Psoas muscle (tissue), 8 donors: ENCODE measurements around the gene CEP85L. TPM values are rescaled to one million over a fixed set of nuclear protein-coding genes. Genes with fewer than 3 reads are reported as not detected.

Experiments used
- ATAC-seq, 4 donors: fragments of 200-7000 bp; cut with Tn5 transposase; one replicate each; pipeline ENCODE4 v1.9.1; 2020; ENCODE audit warnings: moderate library complexity in 3 of 4, mild to moderate bottlenecking in 2 of 4
- DNase-seq, 2 donors: peaks; one replicate each; pipeline ENCODE4 v3.0.0-alpha.2; 2020
- H3K27ac ChIP-seq: fragments of 200-600 bp; one replicate; pipeline ENCODE4 v1.8.0; 2022
- H3K27me3 ChIP-seq, 3 donors: fragments of 200-600 bp in 1 of 3; one replicate each; pipeline versions ENCODE4 v1.6.1 to v1.8.0; 2013 to 2022; ENCODE audit warnings: low read length in 2 of 3, mild to moderate bottlenecking in 2 of 3, moderate library complexity in 1 of 3; ENCODE audit not compliant: insufficient read depth in 3 of 3
- H3K36me3 ChIP-seq, 2 donors: fragments of 200-600 bp in 1 of 2; one replicate each; pipeline versions ENCODE4 v1.6.1 to v1.8.0; 2013 to 2022; ENCODE audit warnings: low read depth in 1 of 2, mild to moderate bottlenecking in 1 of 2, moderate library complexity in 1 of 2; ENCODE audit not compliant: insufficient read depth in 1 of 2
- H3K4me1 ChIP-seq: fragments of 200-600 bp; one replicate; pipeline ENCODE4 v1.8.0; 2022
- H3K4me3 ChIP-seq: fragments of 200-600 bp; one replicate; pipeline ENCODE4 v1.8.0; 2022; ENCODE audit warnings: mild to moderate bottlenecking
- H3K9me3 ChIP-seq: fragments of 200-600 bp; one replicate; pipeline ENCODE4 v1.8.0; 2022
- WGBS, 3 donors: extraction: QIAGEN DNeasy Blood & Tissue Kit; methylation state at CpG; one replicate each; pipeline versions ENCODE4 v1.1.6 to v1.1.7; 2013; 5-methylcytosine and 5-hydroxymethylcytosine counted together
- intact Hi-C, 2 donors: fragments of 100-400 bp; cut with DNase I; formaldehyde crosslinking; loops; one replicate each; pipeline versions ENCODE4 v1.11.0 to v1.14.2; 2022
- polyA plus RNA-seq, 3 donors: library from polyadenylated mRNA; stranded (reverse); fragments of 200-250 nt; gene quantifications; one replicate each; pipeline ENCODE4 v1.2.3, GENCODE V29; 2013
- total RNA-seq, 4 donors: library from RNA; stranded (reverse); fragmentation: NEBNext Ultra II Directional in 2 of 4; extraction: Animal tissue kit (Norgen Biotek cat#: 25700) in 2 of 4; gene quantifications; one replicate each; pipeline versions ENCODE4 v1.2.1 to v1.2.4, GENCODE V29; 2021 to 2023
- TF ChIP-seq, protein P1 (sequence below): fragments of 200-600 bp; IDR thresholded peaks from one replicate; pipeline ENCODE4 v1.8.0; 2022; ENCODE audit warnings: antibody characterized with exemption
- donor health status: healthy with polysubstance abuse.
- donor health status: DM: no; HTN: no; CAD: no; lungs with moderate emphysema.
- donor health status: Bipolar disorder and iron deficiency.
- donor health status: healthy.
- donor health status: DM: yes; HTN: yes; CAD: no.
- donor health status: DM: no; HTN: no; CAD: no.
- donor health status: DM: no; HTN: no; CAD: no.
- donor health status: DM: yes; HTN: yes; CAD: no.

CEP85L gene
- total and polyA plus RNA-seq, 7 donors, result 2.3 to 25.1 (median 18.9) TPM

DNA sequence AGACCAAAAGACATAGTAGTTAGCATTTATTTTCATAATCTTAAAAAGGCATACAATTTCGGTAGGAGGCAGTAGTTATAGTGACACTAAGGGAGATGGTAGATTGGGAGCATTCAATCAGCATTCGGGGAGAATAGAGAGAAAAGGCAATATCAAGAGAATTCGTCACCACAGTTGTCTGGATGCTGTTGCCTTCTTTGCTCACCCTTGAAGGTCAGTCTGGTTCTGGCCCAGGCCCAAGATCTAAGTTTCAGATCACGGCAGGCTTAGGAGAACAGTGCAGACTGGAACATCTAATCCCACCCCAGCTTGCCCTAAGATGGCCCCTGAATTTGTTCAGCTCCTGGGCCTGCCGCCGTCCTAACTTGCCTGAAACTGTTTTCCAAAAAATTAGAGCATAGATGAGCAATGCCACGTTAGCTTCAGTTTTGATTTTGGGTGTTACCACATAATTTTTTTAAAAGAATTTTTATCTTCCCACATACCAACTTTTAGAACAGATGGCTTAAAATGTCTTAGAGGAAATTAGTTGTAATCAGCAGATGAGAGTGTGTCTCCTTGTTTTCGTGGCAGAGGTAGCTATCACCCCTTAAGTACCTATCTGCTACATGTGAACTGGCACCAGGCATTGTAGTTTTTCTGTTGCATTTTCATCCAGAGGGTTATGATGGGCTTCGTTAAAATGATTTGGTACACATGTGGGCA, 8.3 kb upstream of the CEP85L start:
- peak; percentile 69 to 96 (median 86) for ATAC-seq
- H3K27ac ChIP-seq, result peak overlapping the region; percentile 59

DNA sequence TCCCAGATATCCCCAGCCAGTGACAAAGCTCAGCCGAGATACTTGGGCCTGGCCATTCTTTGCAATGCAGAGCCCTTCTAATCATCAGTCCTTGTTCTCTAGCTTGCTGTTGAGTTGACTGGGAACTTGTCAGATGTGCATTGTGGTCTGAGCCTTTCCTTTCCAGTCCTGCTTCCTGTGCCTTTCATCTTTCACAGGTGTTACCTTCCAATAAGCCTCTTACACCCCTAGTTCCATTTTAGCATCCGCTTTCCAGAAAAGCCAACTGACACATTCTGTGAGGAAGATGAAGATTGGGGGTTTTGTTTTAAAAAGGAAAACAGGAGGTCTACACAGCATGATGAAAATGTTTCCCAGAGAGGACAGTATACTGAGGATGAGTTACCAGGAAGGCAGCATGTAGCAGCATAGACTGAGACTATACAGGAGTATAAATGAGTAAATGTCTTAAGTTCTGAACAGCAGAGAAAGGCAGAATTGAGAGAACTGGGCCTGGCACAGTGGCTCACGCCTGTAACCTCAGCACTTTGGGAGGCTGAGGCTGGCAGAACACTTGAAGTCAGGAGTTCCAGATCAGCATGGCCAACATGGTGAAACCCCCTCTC, 5.6 kb upstream of the CEP85L start:
- Histone ChIP-seq H3K36me3 (no peaks in the 10 kb centered on the region), H3K4me3 (no peak overlapping the region), H3K27me3 (no peaks in the 10 kb centered on the region), H3K4me1 (peaks cover 28% of the 10 kb centered on the region), H3K9me3 (no peaks in the 10 kb centered on the region), H3K27ac (peak overlapping the region; percentile 59)
- 90 to 95% (median 91%) methylated on average over 3 of the region's 3 CpGs for WGBS, 3 donors
- TF ChIP-seq, protein P1, sequence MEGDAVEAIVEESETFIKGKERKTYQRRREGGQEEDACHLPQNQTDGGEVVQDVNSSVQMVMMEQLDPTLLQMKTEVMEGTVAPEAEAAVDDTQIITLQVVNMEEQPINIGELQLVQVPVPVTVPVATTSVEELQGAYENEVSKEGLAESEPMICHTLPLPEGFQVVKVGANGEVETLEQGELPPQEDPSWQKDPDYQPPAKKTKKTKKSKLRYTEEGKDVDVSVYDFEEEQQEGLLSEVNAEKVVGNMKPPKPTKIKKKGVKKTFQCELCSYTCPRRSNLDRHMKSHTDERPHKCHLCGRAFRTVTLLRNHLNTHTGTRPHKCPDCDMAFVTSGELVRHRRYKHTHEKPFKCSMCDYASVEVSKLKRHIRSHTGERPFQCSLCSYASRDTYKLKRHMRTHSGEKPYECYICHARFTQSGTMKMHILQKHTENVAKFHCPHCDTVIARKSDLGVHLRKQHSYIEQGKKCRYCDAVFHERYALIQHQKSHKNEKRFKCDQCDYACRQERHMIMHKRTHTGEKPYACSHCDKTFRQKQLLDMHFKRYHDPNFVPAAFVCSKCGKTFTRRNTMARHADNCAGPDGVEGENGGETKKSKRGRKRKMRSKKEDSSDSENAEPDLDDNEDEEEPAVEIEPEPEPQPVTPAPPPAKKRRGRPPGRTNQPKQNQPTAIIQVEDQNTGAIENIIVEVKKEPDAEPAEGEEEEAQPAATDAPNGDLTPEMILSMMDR, result no peak
- ATAC-seq, result no peak
- intact Hi-C loops, result loop anchor here in 1 of 2 donors (10.0 kb wide), 1 partner anchor 118 kb away; no protein-coding TSS in a partner anchor
- DNase-seq, result no peak

More for the DNA sequence above, 8.3 kb upstream of the CEP85L start:
- no peaks in the 10 kb centered on the region for H3K9me3 ChIP-seq
- H3K36me3 ChIP-seq, result no peaks in the 10 kb centered on the region
- no peaks in the 10 kb centered on the region for H3K27me3 ChIP-seq
- peaks cover 28% of the 10 kb centered on the region for H3K4me1 ChIP-seq
- TF ChIP-seq, protein P1, result no peak
- WGBS, 3 donors, result 19 to 30% (median 19%) methylated on average over 9 of the region's 9 CpGs
- H3K4me3 ChIP-seq, result peak overlapping the region; percentile 26
- intact Hi-C loops, result loop anchor here in 1 of 2 donors (5.0 to 10.0 kb wide), 2 partner anchors 48 to 115 kb away; no protein-coding TSS in a partner anchor
- peak; percentile 39 to 83 for DNase-seq

DNA sequence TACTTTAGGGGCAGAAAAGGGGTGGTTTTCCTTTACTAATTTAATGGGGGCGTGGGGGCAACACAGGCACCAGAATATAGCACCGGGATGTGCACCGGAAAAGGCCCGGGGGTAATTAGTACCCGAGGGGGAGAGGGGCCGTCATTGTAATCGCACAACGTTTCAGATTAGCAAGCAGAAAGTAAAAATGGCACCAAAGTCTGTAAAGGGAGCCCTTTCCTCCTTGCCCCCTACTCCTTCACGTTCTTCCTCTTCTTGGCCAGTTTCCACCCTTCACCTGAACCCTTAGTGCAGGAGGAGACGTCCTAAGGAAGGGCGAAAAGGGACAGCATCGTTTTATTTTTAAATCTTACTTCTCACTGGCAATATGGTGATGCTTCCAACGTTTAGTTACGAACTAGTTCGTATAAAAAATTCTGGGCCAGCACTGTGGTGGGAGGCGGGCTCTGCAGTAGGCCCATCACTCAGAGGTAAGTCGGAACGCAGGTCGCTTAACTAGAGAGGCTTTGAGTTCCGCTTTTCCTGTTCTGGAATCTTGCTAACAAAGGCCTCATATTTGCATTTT, 742 bp upstream of the CEP85L start:
- Histone ChIP-seq H3K4me1 (peaks cover 11% of the 10 kb centered on the region), H3K27ac (peak overlapping the region; percentile 99), H3K9me3 (no peaks in the 10 kb centered on the region), H3K27me3 (no peaks in the 10 kb centered on the region), H3K4me3 (peak overlapping the region; percentile 97), H3K36me3 (no peaks in the 10 kb centered on the region)
- DNase-seq (no peak), ATAC-seq (no peak)
- TF ChIP-seq, protein P1, result no peak
- WGBS, 3 donors, result 41 to 52% (median 50%) methylated on average over 20 of the region's 20 CpGs
- intact Hi-C loops, result loop anchor here (5.0 to 10.0 kb wide), 2 partner anchors 55 to 123 kb away; no protein-coding TSS in a partner anchor

DNA sequence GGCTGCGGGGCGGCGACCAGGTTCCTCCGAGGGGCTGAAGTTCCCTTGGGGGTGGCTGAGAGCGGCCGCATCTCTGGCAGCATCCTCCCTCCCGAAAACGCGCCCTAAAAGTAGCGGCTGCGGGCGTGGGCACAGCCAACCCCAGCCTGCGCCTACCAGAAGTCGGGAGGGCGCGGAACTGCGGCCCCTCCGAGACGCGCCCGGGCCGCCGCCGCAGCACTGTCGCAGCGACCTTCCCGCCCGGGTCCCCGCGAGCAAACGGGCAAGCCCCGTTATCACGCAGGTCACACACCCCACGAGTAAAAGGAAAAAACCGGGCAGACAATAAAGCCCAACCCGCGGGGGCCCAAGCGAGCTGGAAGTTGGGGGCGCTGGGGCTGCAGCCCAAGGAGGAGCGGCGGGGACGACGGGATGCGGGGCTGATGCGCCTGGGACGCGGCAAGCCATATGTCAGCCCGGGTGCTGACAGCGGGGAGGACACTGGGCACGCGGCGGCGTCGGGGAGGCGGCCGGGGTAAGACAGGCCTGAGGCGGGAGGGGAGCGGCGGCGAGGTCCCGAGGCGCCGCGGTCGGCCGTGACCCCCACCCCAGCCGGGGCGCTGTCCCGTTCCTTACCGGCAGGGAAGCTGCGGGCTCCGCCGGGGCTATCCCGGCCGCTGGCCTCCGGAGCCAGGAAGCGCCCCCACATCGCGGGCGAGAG, 659 bp downstream of the CEP85L start:
- Histone ChIP-seq H3K4me1 (peaks cover 19% of the 10 kb centered on the region), H3K27ac (peak overlapping the region; percentile 99), H3K27me3 (no peaks in the 10 kb centered on the region), H3K36me3 (no peaks in the 10 kb centered on the region), H3K4me3 (peak overlapping the region; percentile 97), H3K9me3 (no peaks in the 10 kb centered on the region)
- DNase-seq (peak; percentile 55 to 76), ATAC-seq (peak; percentile 72 to 78 (median 76))
- WGBS, 3 donors, result 0% methylated on average over 51 to 80 of the region's 80 CpGs
- TF ChIP-seq, protein P1, result peak; percentile 12
- intact Hi-C loops, result loop anchor here (5.0 to 10.0 kb wide), 2 partner anchors 57 to 124 kb away; no protein-coding TSS in a partner anchor
